ENCODE data around the gene BHMT2.

BHMT2 gene

GRCh38 chr5:79070350-79070667 lies 742 bp downstream of the BHMT2 start:
- DNase-seq: peak; percentile 58 to 76

- no peak for DNase-seq
Measured at GRCh38 chr5:79074641-79075040, 5.1 kb downstream of the BHMT2 start.

- DNase-seq: peak in 1 of 2 experiments; percentile 3
Measured at GRCh38 chr5:79075646-79076426, 6.3 kb downstream of the BHMT2 start.

- no peak for DNase-seq
Measured at GRCh38 chr5:79076819-79077218, 7.3 kb downstream of the BHMT2 start.

- no peak for DNase-seq
Measured at GRCh38 chr5:79077680-79078365, 8.3 kb downstream of the BHMT2 start.

GRCh38 chr5:79080804-79081203 lies 11.2 kb downstream of the BHMT2 start:
- DNase-seq: no peak

GRCh38 chr5:79081779-79082178 lies 12.2 kb downstream of the BHMT2 start:
- no peak for DNase-seq

GRCh38 chr5:79086116-79086515 lies 16.5 kb downstream of the BHMT2 start:
- no peak for DNase-seq

GRCh38 chr5:79088507-79088906 lies 18.9 kb downstream of the BHMT2 start:
- no peak for DNase-seq

GRCh38 chr5:79091064-79091463 lies 21.5 kb downstream of the BHMT2 start:
- DNase-seq: no peak

GRCh38 chr5:79093762-79094161 lies 24.2 kb downstream of the BHMT2 start:
- DNase-seq: peak; percentile 50 to 72

- DNase-seq: no peak
Measured at GRCh38 chr5:79105868-79106267, 36.3 kb downstream of the BHMT2 start.

- no peak for DNase-seq
Measured at GRCh38 chr5:79107020-79107796, 37.6 kb downstream of the BHMT2 start.

- DNase-seq: no peak
Measured at GRCh38 chr5:79108086-79108485, 38.5 kb downstream of the BHMT2 start.

GRCh38 chr5:79108792-79109191 lies 39.2 kb downstream of the BHMT2 start:
- no peak for DNase-seq

GRCh38 chr5:79109527-79110492 lies 40.2 kb downstream of the BHMT2 start:
- no peak for DNase-seq

- no peak for DNase-seq
Measured at GRCh38 chr5:79111387-79111959, 41.9 kb downstream of the BHMT2 start, which contains the start of gene BHMT. Gene BHMT (plus strand): TSS chr5:79111809. CDS start chr5:79111886, 77 bp downstream.

GRCh38 chr5:79111960-79112702 lies 42.6 kb downstream of the BHMT2 start:
- DNase-seq: no peak

- DNase-seq: no peak
Measured at GRCh38 chr5:79112703-79113058, 43.1 kb downstream of the BHMT2 start.

GRCh38 chr5:79119486-79119885 lies 49.9 kb downstream of the BHMT2 start:
- DNase-seq: no peak

- DNase-seq: no peak
Measured at GRCh38 chr5:79120221-79120620, 50.7 kb downstream of the BHMT2 start.
